Natural killer cell (primary cell): ENCODE data around the gene CHN2. TPM values are rescaled to one million over a fixed set of nuclear protein-coding genes. Genes with fewer than 3 reads are reported as not detected.

Source experiments
- ATAC-seq, 3 donors: fragments of 150-1000 bp in 2 of 3; fragments of 200-7000 bp in 1 of 3; cut with Tn5 transposase; 1 replicate in 1 of 3; 2 replicates in 2 of 3; pipeline ENCODE4 v1.10.0; 2021; ENCODE audit warnings: mild to moderate bottlenecking in 2 of 3, moderate library complexity in 2 of 3
- DNase-seq, 2 donors: peaks; one replicate each; pipeline versions ENCODE4 v3.0.0 to v3.0.0-alpha.2; 2013 to 2021; ENCODE audit warnings: mixed read lengths in 1 of 2
- H3K27ac ChIP-seq: one replicate; pipeline ENCODE4 v1.5.1; 2013; ENCODE audit warnings: mild to moderate bottlenecking, low read length
- H3K27me3 ChIP-seq: one replicate; pipeline ENCODE4 v1.6.1; 2013; ENCODE audit warnings: low read length; ENCODE audit not compliant: control insufficient read depth, insufficient read depth
- H3K36me3 ChIP-seq: one replicate; pipeline ENCODE4 v1.6.1; 2013; ENCODE audit warnings: low read length; ENCODE audit not compliant: control insufficient read depth, insufficient read depth
- H3K4me1 ChIP-seq: one replicate; pipeline ENCODE4 v1.6.1; 2013; ENCODE audit warnings: low read length; ENCODE audit not compliant: control insufficient read depth, insufficient read depth
- H3K4me3 ChIP-seq: one replicate; pipeline ENCODE4 v1.5.1; 2013; ENCODE audit warnings: low read length
- H3K9me3 ChIP-seq: one replicate; pipeline ENCODE4 v1.6.1; 2013; ENCODE audit warnings: low read length; ENCODE audit not compliant: control insufficient read depth, insufficient read depth
- H3K27ac Mint-ChIP-seq, 2 donors: one replicate each; pipeline ENCODE4 v1.8.0; 2022; ENCODE audit warnings: mild to moderate bottlenecking in 2 of 2, mixed read lengths in 2 of 2, moderate library complexity in 1 of 2
- H3K27me3 Mint-ChIP-seq, 2 donors: one replicate each; pipeline ENCODE4 v1.8.0; 2022; ENCODE audit warnings: low read depth in 2 of 2, mixed read lengths in 2 of 2
- H3K36me3 Mint-ChIP-seq: one replicate; pipeline ENCODE4 v1.8.0; 2022; ENCODE audit warnings: mixed read lengths
- H3K4me1 Mint-ChIP-seq, 2 donors: one replicate each; pipeline ENCODE4 v1.8.0; 2022; ENCODE audit warnings: mixed read lengths in 2 of 2
- H3K4me3 Mint-ChIP-seq: one replicate; pipeline ENCODE4 v1.8.0; 2022; ENCODE audit warnings: mild to moderate bottlenecking, moderate library complexity, mixed read lengths
- H3K9me3 Mint-ChIP-seq, 2 donors: one replicate each; pipeline ENCODE4 v1.8.0; 2022; ENCODE audit warnings: mixed read lengths in 2 of 2
- CTCF ChIP-seq: fragments of 200-600 bp; IDR thresholded peaks from one replicate; pipeline ENCODE4 v1.8.0; 2022; ENCODE audit warnings: antibody characterized with exemption
- WGBS: methylation state at CpG from one replicate; pipeline ENCODE4 v1.1.7; 2013; ENCODE audit warnings: missing lambda C conversion rate; ENCODE audit not compliant: insufficient coverage; 5-methylcytosine and 5-hydroxymethylcytosine counted together
- intact Hi-C: fragments of 100-400 bp; cut with micrococcal nuclease; formaldehyde crosslinking; loops from one replicate; pipeline ENCODE4 v1.14.2; 2022
- total RNA-seq, 4 donors: library from RNA; stranded (reverse); fragments of 120-200 nt in 1 of 4; gene quantifications; one replicate each; pipeline versions ENCODE4 v1.2.3 to v1.2.4, GENCODE V29; 2013 to 2022

Gene CHN2
- total RNA-seq, 3 donors from 2014 or later (not counting 1 experiment from before 2014, with no cell fraction given) = 23.2 to 40.6 (median 30.2) TPM

GRCh38 chr7:29508608-29509007, 314.0 kb downstream of the CHN2 start:
- Histone ChIP-seq H3K4me3 (no peak overlapping the region), H3K27me3 (no peaks in the 10 kb centered on the region), H3K4me1 (no peaks in the 10 kb centered on the region), H3K27ac (no peak overlapping the region), H3K36me3 (peaks cover 29% of the 10 kb centered on the region), H3K9me3 (no peaks in the 10 kb centered on the region)
- DNase-seq (no peak), ATAC-seq (no peak)
- H3K36me3 Mint-ChIP-seq = peaks cover 5% of the 10 kb centered on the region
- no peaks in the 10 kb centered on the region for H3K27me3 Mint-ChIP-seq
- no peak overlapping the region for H3K27ac Mint-ChIP-seq
- TF ChIP-seq CTCF = no peak
- no peaks in the 10 kb centered on the region for H3K9me3 Mint-ChIP-seq
- no peak overlapping the region for H3K4me3 Mint-ChIP-seq
- 92% methylated on average over 5 of the region's 5 CpGs for WGBS
- peaks cover 0 to 5% of the 10 kb centered on the region in 2 donors for H3K4me1 Mint-ChIP-seq
- intact Hi-C loops = no loop called here

- Mint-ChIP-seq H3K27me3 (no peaks in the 10 kb centered on the region), H3K4me3 (no peak overlapping the region), H3K4me1 (peaks cover 0 to 5% of the 10 kb centered on the region in 2 donors), H3K27ac (no peak overlapping the region), H3K36me3 (peaks cover 5% of the 10 kb centered on the region), H3K9me3 (no peaks in the 10 kb centered on the region)
- ATAC-seq (no peak), DNase-seq (no peak)
- no peak for TF ChIP-seq CTCF
- no peak overlapping the region for H3K27ac ChIP-seq
- WGBS = 96% methylated on average over 4 of the region's 4 CpGs
- H3K4me1 ChIP-seq = no peaks in the 10 kb centered on the region
- peaks cover 25% of the 10 kb centered on the region for H3K36me3 ChIP-seq
- H3K4me3 ChIP-seq = no peak overlapping the region
- intact Hi-C loops = no loop called here
- no peaks in the 10 kb centered on the region for H3K27me3 ChIP-seq
- H3K9me3 ChIP-seq = no peaks in the 10 kb centered on the region
These were observed 315.5 kb downstream of the CHN2 start for GRCh38 chr7:29510028-29510427.

- Histone ChIP-seq H3K4me3 (no peak overlapping the region), H3K27me3 (no peaks in the 10 kb centered on the region), H3K36me3 (peaks cover 21% of the 10 kb centered on the region), H3K4me1 (no peaks in the 10 kb centered on the region), H3K9me3 (no peaks in the 10 kb centered on the region), H3K27ac (no peak overlapping the region)
- WGBS = no CpG with 5 or more reads among the region's 1 CpG
- Mint-ChIP-seq H3K9me3 (no peaks in the 10 kb centered on the region), H3K4me1 (no peaks in the 10 kb centered on the region), H3K4me3 (no peak overlapping the region), H3K27me3 (no peaks in the 10 kb centered on the region), H3K27ac (no peak overlapping the region), H3K36me3 (no peaks in the 10 kb centered on the region)
- ATAC-seq = no peak
- no peak for TF ChIP-seq CTCF
- no peak for DNase-seq
- intact Hi-C loops = no loop called here
These were observed 316.8 kb downstream of the CHN2 start for GRCh38 chr7:29511337-29511736.

- 82% methylated on average over 8 of the region's 8 CpGs for WGBS
- no peaks in the 10 kb centered on the region for H3K27me3 Mint-ChIP-seq
- Histone ChIP-seq H3K9me3 (no peaks in the 10 kb centered on the region), H3K36me3 (peaks cover 21% of the 10 kb centered on the region), H3K4me3 (no peak overlapping the region), H3K27ac (no peak overlapping the region), H3K27me3 (no peaks in the 10 kb centered on the region), H3K4me1 (no peaks in the 10 kb centered on the region)
- intact Hi-C loops = no loop called here
- no peaks in the 10 kb centered on the region for H3K4me1 Mint-ChIP-seq
- TF ChIP-seq CTCF = no peak
- ATAC-seq (no peak), DNase-seq (no peak)
- H3K4me3 Mint-ChIP-seq = no peak overlapping the region
- no peaks in the 10 kb centered on the region for H3K36me3 Mint-ChIP-seq
- H3K9me3 Mint-ChIP-seq = no peaks in the 10 kb centered on the region
- H3K27ac Mint-ChIP-seq = no peak overlapping the region
These were observed 317.3 kb downstream of the CHN2 start for GRCh38 chr7:29511851-29512250.
